HAP-1 (cell line): ENCODE measurements around the gene CEBPG.
A peak's percentile ranks its signal among the peaks of the same experiment; 100 is the strongest.

Experiments used
- DNase-seq, 2 experiments: peaks; one replicate each; pipeline ENCODE4 v3.0.0-alpha.2; 2016 to 2020; ENCODE audit warnings: low spot score in 2 of 2
- H3K27me3 ChIP-seq: fragments of 250-450 bp; sonication (Bioruptor Pico); 2 replicates; pipeline ENCODE4 v1.5.1; 2020; ENCODE audit warnings: low read depth, mild to moderate bottlenecking, moderate library complexity
- H3K36me3 ChIP-seq: fragments of 250-450 bp; sonication (Bioruptor Pico); replicated peaks from 2 replicates; pipeline ENCODE4 v1.5.1; 2020; ENCODE audit warnings: mild to moderate bottlenecking
- H3K4me1 ChIP-seq: fragments of 250-450 bp; sonication (Bioruptor Pico); 2 replicates; pipeline ENCODE4 v1.5.1; 2020; ENCODE audit warnings: mild to moderate bottlenecking
- H3K4me3 ChIP-seq: fragments of 250-450 bp; sonication (Bioruptor Pico); 2 replicates; pipeline ENCODE4 v1.5.1; 2020; ENCODE audit warnings: mild to moderate bottlenecking, moderate library complexity
- H3K9me3 ChIP-seq: fragments of 250-450 bp; sonication (Bioruptor Pico); 2 replicates; pipeline ENCODE4 v1.5.1; 2020; ENCODE audit warnings: mild to moderate bottlenecking, moderate library complexity
- in situ Hi-C: fragments of 300-500 bp; cut with MboI; formaldehyde crosslinking; loops from 3 replicates; pipeline ENCODE4 v1.14.3; 2020; ENCODE audit warnings: low sequenced_read_pairs, inconsistent platforms, mixed read lengths

The CEBPG gene

GRCh38 chr19:33373453-33374235 lies at the start of gene CEBPG:
CEBPG (plus strand) TSS chr19:33373709; CDS start chr19:33379240, 5,531 bp downstream.
- DNase-seq, result peak; percentile 79 to 93
- in situ Hi-C loops, result no loop called here
- H3K4me1 ChIP-seq, result peaks cover 16% of the 10 kb centered on the region
- H3K27me3 ChIP-seq, result no peaks in the 10 kb centered on the region
- H3K9me3 ChIP-seq, result no peaks in the 10 kb centered on the region
- H3K4me3 ChIP-seq, result peak within 1 kb of the TSS; percentile 62
- peaks cover 3% of the 10 kb centered on the region; the same call in 1 of the 2 replicates for H3K36me3 ChIP-seq

GRCh38 chr19:33324628-33325027 lies 48.9 kb upstream of the CEBPG start:
- H3K36me3 ChIP-seq, result no peaks in the 10 kb centered on the region
- no peak overlapping the region for H3K4me3 ChIP-seq
- no peaks in the 10 kb centered on the region; the same call in 1 of the 2 replicates for H3K27me3 ChIP-seq
- 0 out of 2 replicates have a peak, but pooled peaks cover 3% of the 10 kb centered on the region for H3K9me3 ChIP-seq
- in situ Hi-C loops, result no loop called here
- H3K4me1 ChIP-seq, result no peaks in the 10 kb centered on the region
- DNase-seq, result no peak

GRCh38 chr19:33325920-33326319 lies 47.6 kb upstream of the CEBPG start:
- Histone ChIP-seq H3K36me3 (no peaks in the 10 kb centered on the region), H3K4me1 (no peaks in the 10 kb centered on the region), H3K4me3 (no peak overlapping the region), H3K27me3 (no peaks in the 10 kb centered on the region; the same call in 1 of the 2 replicates), H3K9me3 (0 out of 2 replicates have a peak, but pooled peaks cover 3% of the 10 kb centered on the region)
- in situ Hi-C loops, result no loop called here
- no peak for DNase-seq

DNA sequence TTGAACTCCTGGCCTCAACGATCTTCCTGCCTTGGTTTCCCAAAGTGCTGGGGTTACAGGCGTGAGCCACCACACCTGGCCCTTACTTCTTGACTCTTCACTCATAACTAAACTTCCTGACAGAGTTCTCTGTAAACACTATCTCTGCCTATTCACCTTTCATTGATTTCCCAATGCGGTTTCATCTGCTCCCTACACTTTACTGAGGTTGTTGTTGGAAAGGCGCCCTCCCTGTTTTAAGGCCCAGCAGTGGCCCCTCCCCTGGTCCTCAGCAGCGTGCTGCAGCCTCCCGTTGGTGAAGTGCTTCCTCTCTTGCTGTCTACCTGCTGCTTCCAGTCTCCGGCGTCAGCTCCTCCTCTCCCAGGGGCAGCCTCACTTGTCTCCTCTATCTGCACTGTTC lies 44.4 kb upstream of the CEBPG start:
- Histone ChIP-seq H3K36me3 (no peaks in the 10 kb centered on the region), H3K4me1 (no peaks in the 10 kb centered on the region)
- in situ Hi-C loops, result no loop called here

DNA sequence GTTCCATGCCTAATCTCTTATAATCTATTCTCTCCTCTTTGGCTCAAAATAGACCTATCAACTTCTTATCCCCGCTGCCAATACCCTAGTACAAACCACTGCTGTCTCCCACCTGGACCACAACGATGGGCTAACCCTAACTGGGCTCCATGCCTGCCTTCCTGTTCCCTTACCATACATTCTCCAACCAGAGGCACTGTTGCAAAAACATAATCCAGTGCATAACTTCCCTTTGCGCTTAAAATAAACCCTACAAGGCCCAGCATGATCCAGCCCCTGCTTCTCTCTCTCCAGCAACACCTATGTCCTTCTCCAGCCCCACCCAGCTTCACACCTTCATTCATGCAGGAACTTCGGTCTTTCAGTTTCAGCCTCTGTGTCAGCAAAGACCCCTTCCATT lies 43.8 kb upstream of the CEBPG start:
- in situ Hi-C loops, result no loop called here
- no peaks in the 10 kb centered on the region for H3K4me1 ChIP-seq
- no peak for DNase-seq

More for the DNA sequence above, 44.4 kb upstream of the CEBPG start:
- DNase-seq, result no peak
- H3K27me3 ChIP-seq, result no peaks in the 10 kb centered on the region; the same call in 1 of the 2 replicates
- H3K9me3 ChIP-seq, result 0 out of 2 replicates have a peak, but pooled peaks cover 3% of the 10 kb centered on the region
- H3K4me3 ChIP-seq, result no peak overlapping the region

GRCh38 chr19:33332248-33332647 lies 41.3 kb upstream of the CEBPG start:
- no peaks in the 10 kb centered on the region for H3K27me3 ChIP-seq
- no peak for DNase-seq
- in situ Hi-C loops, result no loop called here
- no peak overlapping the region for H3K4me3 ChIP-seq
- H3K36me3 ChIP-seq, result no peaks in the 10 kb centered on the region
- H3K9me3 ChIP-seq, result no peaks in the 10 kb centered on the region
- no peaks in the 10 kb centered on the region for H3K4me1 ChIP-seq

More for the DNA sequence above, 43.8 kb upstream of the CEBPG start:
- no peaks in the 10 kb centered on the region; the same call in 1 of the 2 replicates for H3K27me3 ChIP-seq
- H3K9me3 ChIP-seq, result 0 out of 2 replicates have a peak, but pooled peaks cover 3% of the 10 kb centered on the region
- no peaks in the 10 kb centered on the region for H3K36me3 ChIP-seq
- H3K4me3 ChIP-seq, result no peak overlapping the region

- H3K9me3 ChIP-seq, result no peaks in the 10 kb centered on the region
- H3K36me3 ChIP-seq, result no peaks in the 10 kb centered on the region
- no peaks in the 10 kb centered on the region for H3K27me3 ChIP-seq
- H3K4me3 ChIP-seq, result no peak overlapping the region
- H3K4me1 ChIP-seq, result no peaks in the 10 kb centered on the region
- no peak for DNase-seq
- in situ Hi-C loops, result no loop called here
These were observed 40.4 kb upstream of the CEBPG start for GRCh38 chr19:33333151-33333550.

DNA sequence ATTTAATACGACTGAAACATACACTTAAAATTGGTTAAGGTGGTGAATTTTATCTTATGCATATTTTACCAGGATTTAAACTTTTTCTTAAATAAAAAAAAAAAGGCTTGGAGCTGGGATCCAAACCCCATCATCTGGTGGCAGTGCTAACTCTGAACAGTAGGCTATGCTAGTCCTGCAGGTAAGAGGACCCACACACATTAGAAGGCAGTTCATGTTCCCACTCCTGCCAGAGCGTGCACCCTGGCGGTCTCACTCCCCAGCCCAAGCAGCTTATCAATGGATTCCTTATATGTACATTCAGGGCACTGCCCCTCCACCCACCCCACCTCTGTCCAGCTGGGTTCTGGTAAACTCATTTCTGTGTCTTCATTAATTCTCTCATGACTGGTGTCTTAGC lies 39.9 kb upstream of the CEBPG start:
- DNase-seq, result no peak
- Histone ChIP-seq H3K4me1 (no peaks in the 10 kb centered on the region), H3K9me3 (no peaks in the 10 kb centered on the region), H3K4me3 (no peak overlapping the region), H3K27me3 (no peaks in the 10 kb centered on the region), H3K36me3 (no peaks in the 10 kb centered on the region)
- in situ Hi-C loops, result no loop called here

- Histone ChIP-seq H3K4me1 (no peaks in the 10 kb centered on the region), H3K36me3 (no peaks in the 10 kb centered on the region), H3K9me3 (no peaks in the 10 kb centered on the region), H3K4me3 (no peak overlapping the region), H3K27me3 (peaks cover 4% of the 10 kb centered on the region; the same call in 1 of the 2 replicates)
- no peak for DNase-seq
- in situ Hi-C loops, result no loop called here
These were observed 39.2 kb upstream of the CEBPG start for GRCh38 chr19:33334271-33334670.

DNA sequence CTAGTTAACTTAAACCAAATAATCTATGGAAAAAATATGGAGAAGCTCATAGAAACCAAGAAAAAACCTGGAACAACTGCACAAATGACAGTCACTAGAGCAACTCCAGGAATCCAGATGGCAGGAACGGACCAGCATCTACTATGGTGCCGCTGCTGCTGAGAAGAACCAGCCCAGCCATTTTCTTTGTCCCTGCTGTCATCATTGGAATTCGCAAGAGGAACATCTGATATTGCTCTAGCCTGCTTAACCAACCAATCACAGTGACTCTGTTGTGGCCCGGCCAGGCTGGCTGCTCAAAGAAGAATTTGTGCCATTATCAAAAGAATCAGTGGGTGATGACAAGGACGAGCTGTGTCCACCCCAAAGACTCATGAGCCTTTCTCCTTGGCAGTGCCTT lies 38.1 kb upstream of the CEBPG start:
- Histone ChIP-seq H3K4me1 (no peaks in the 10 kb centered on the region), H3K27me3 (peaks cover 12% of the 10 kb centered on the region; the same call in 1 of the 2 replicates), H3K36me3 (no peaks in the 10 kb centered on the region), H3K9me3 (no peaks in the 10 kb centered on the region), H3K4me3 (no peak overlapping the region)
- in situ Hi-C loops, result no loop called here
- DNase-seq, result no peak

GRCh38 chr19:33339016-33339984 lies 34.2 kb upstream of the CEBPG start:
- Histone ChIP-seq H3K36me3 (no peaks in the 10 kb centered on the region), H3K27me3 (peaks cover 13% of the 10 kb centered on the region), H3K4me1 (no peaks in the 10 kb centered on the region), H3K4me3 (no peak overlapping the region), H3K9me3 (0 out of 2 replicates have a peak, but pooled peaks cover 4% of the 10 kb centered on the region)
- DNase-seq, result no peak
- in situ Hi-C loops, result no loop called here

DNA sequence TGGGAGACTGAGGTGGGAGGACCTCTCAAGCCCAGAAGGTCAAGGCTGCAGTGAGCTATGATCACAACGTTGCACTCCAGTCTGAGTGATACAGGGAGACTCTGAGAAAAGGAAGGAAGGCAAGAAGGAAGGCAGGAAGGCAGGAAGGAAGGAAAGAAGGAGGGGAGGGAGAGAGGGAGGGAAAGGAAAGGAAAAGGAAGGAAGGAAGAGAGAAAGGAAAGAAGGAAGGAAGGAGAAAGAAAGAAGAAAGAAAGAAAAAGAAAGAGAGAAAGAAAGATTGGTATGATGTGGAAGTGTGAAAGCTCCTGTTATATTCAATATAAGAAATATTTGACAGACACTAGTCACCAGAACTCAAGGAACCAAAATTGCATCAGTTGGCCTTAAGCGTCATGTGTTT lies 32.5 kb upstream of the CEBPG start:
- Histone ChIP-seq H3K27me3 (peaks cover 16% of the 10 kb centered on the region), H3K4me1 (no peaks in the 10 kb centered on the region), H3K4me3 (no peak overlapping the region), H3K36me3 (no peaks in the 10 kb centered on the region), H3K9me3 (0 out of 2 replicates have a peak, but pooled peaks cover 4% of the 10 kb centered on the region)
- in situ Hi-C loops, result no loop called here
- no peak for DNase-seq

DNA sequence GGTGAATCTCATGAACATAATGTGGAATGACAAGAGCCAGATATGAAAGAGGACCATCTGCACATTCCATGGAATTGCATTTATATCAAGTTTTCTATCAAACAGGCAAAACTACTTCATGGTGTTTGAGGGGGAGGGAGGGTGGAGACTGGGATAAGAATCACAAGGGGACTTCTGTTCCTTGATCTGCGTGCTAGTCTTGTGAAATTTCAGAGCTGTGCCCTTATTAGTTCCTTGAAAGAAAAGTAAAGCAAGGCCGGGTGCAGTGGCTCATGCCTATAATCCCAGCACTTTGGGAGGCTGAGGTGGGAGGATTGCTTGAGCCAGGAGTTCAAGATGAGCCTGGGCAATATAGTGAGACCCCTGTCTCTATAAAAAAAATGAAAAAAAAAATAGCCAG lies 30.2 kb upstream of the CEBPG start:
- no peaks in the 10 kb centered on the region for H3K4me1 ChIP-seq
- no peak overlapping the region for H3K4me3 ChIP-seq
- in situ Hi-C loops, result no loop called here
- H3K27me3 ChIP-seq, result peaks cover 19% of the 10 kb centered on the region
- H3K36me3 ChIP-seq, result no peaks in the 10 kb centered on the region
- 0 out of 2 replicates have a peak, but pooled peaks cover 4% of the 10 kb centered on the region for H3K9me3 ChIP-seq
- no peak for DNase-seq
